NCI-H748 treated with DMSO at 0.1 percent for 48 hours (cell line): ENCODE results near the gene COQ10B.
"Not testable (repeated sequence)": the region's sequence is repeated elsewhere in the genome, so short reads cannot be mapped to it uniquely, and the experiment has no call there.

ENCODE experiments used
- DNase-seq: peaks from one replicate; lab custom pipeline; 2025; lab: John Stamatoyannopoulos, UW

Gene COQ10B

GRCh38 chr2:197453123-197453913, at the start of gene COQ10B:
Gene COQ10B, plus strand, starts transcription at chr2:197453552. Its CDS starts 9 bp downstream, at chr2:197453561.
- DNase-seq, result peak; percentile 99

GRCh38 chr2:197405582-197405981, 47.8 kb upstream of the COQ10B start:
- no peak for DNase-seq

GRCh38 chr2:197414039-197414438, 39.3 kb upstream of the COQ10B start:
- DNase-seq, result no peak

- DNase-seq, result no peak
Measured at GRCh38 chr2:197414515-197414914, 38.8 kb upstream of the COQ10B start.

- DNase-seq, result no peak
Measured at GRCh38 chr2:197416268-197416667, 37.1 kb upstream of the COQ10B start.

GRCh38 chr2:197419438-197419837, 33.9 kb upstream of the COQ10B start:
- DNase-seq, result no peak

GRCh38 chr2:197423307-197423706, 30.0 kb upstream of the COQ10B start:
- no peak for DNase-seq

GRCh38 chr2:197425550-197425949, 27.8 kb upstream of the COQ10B start:
- no peak for DNase-seq

- DNase-seq, result no peak
Measured at GRCh38 chr2:197426723-197427603, 26.4 kb upstream of the COQ10B start.

- DNase-seq, result no peak
Measured at GRCh38 chr2:197427986-197428385, 25.4 kb upstream of the COQ10B start.

GRCh38 chr2:197431858-197432257, 21.5 kb upstream of the COQ10B start:
- no peak for DNase-seq

- DNase-seq, result not testable (repeated sequence)
Measured at GRCh38 chr2:197432527-197432926, 20.8 kb upstream of the COQ10B start.

- DNase-seq, result no peak
Measured at GRCh38 chr2:197433780-197434438, 19.4 kb upstream of the COQ10B start.

- DNase-seq, result peak; percentile 98
Measured at GRCh38 chr2:197434541-197435513, 18.5 kb upstream of the COQ10B start, which contains the start of gene SF3B1. Gene SF3B1, minus strand, starts transcription at chr2:197435028. Its CDS starts 29 bp downstream, at chr2:197434999.

- peak; percentile 33 for DNase-seq
Measured at GRCh38 chr2:197435598-197436420, 17.5 kb upstream of the COQ10B start.

GRCh38 chr2:197437380-197437779, 16.0 kb upstream of the COQ10B start:
- DNase-seq, result no peak

- DNase-seq, result no peak
Measured at GRCh38 chr2:197442857-197443256, 10.5 kb upstream of the COQ10B start.

GRCh38 chr2:197445746-197446145, 7.6 kb upstream of the COQ10B start:
- DNase-seq, result no peak

GRCh38 chr2:197446844-197447243, 6.5 kb upstream of the COQ10B start:
- DNase-seq, result no peak

- no peak for DNase-seq
Measured at GRCh38 chr2:197450465-197450864, 2.9 kb upstream of the COQ10B start.
